Measurements from ENCODE around the gene TNFRSF4. TPM values are rescaled to one million over a fixed set of nuclear protein-coding genes. Genes with fewer than 3 reads are reported as not detected.

TNFRSF4 gene
- total RNA-seq, 2 experiments from 2014 or later: 27.6 to 28.6 TPM

GRCh38 chr1:1260843-1261560 is 47.0 kb upstream of the TNFRSF4 start:
- H3K36me3 Mint-ChIP-seq (ENCODE audit: low read depth): peaks cover 71% of the 10 kb centered on the region
- ATAC-seq (ENCODE audit: poor library complexity) (peak; percentile 39), DNase-seq (peak in 2 of 14 experiments; percentile 28 to 29)
- H3K4me3 ChIP-seq (ENCODE audit: low read length): no peak overlapping the region
- H3K27ac ChIP-seq (ENCODE audit: low read depth in 1 of 2, low read length in 2 of 2): peak overlapping the region in 1 of 2 donors; percentile 9
- intact Hi-C loops (cut with DNase I, micrococcal nuclease): no loop called here
- TF ChIP-seq, protein P1, sequence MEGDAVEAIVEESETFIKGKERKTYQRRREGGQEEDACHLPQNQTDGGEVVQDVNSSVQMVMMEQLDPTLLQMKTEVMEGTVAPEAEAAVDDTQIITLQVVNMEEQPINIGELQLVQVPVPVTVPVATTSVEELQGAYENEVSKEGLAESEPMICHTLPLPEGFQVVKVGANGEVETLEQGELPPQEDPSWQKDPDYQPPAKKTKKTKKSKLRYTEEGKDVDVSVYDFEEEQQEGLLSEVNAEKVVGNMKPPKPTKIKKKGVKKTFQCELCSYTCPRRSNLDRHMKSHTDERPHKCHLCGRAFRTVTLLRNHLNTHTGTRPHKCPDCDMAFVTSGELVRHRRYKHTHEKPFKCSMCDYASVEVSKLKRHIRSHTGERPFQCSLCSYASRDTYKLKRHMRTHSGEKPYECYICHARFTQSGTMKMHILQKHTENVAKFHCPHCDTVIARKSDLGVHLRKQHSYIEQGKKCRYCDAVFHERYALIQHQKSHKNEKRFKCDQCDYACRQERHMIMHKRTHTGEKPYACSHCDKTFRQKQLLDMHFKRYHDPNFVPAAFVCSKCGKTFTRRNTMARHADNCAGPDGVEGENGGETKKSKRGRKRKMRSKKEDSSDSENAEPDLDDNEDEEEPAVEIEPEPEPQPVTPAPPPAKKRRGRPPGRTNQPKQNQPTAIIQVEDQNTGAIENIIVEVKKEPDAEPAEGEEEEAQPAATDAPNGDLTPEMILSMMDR (IDR thresholded peaks at IDR 0.05): no peak
- no peaks in the 10 kb centered on the region for H3K9me3 Mint-ChIP-seq
- H3K4me1 Mint-ChIP-seq (ENCODE audit: low read depth): peaks cover 13% of the 10 kb centered on the region
- H3K27me3 ChIP-seq (ENCODE audit: control insufficient read depth in 1 of 2, insufficient read depth in 2 of 2, low read length in 2 of 2): no peaks in the 10 kb centered on the region
- ChIA-PET CTCF (interaction anchor here (1.0 to 1.6 kb wide), 2 partner anchors 13 to 139 kb away, joined by 3 to 4 read pairs; partner anchors contain the start of gene UBE2J2), POLR2A (no interaction called here)
- H3K4me1 ChIP-seq (ENCODE audit: insufficient read depth, low read length): peaks cover 18% of the 10 kb centered on the region
- H3K4me3 Mint-ChIP-seq: peak overlapping the region; percentile 27
- H3K36me3 ChIP-seq (ENCODE audit: insufficient read depth, low read length): peaks cover 62% of the 10 kb centered on the region
- no peaks in the 10 kb centered on the region for H3K27me3 Mint-ChIP-seq
- H3K9me3 ChIP-seq (ENCODE audit: control insufficient read depth in 1 of 2, insufficient read depth in 1 of 2, low read length in 2 of 2): no peaks in the 10 kb centered on the region
- peak overlapping the region; percentile 39 for H3K27ac Mint-ChIP-seq

- intact Hi-C loops (cut with DNase I, micrococcal nuclease): no loop called here
- Mint-ChIP-seq H3K36me3 (ENCODE audit: low read depth) (peaks cover 65% of the 10 kb centered on the region), H3K9me3 (no peaks in the 10 kb centered on the region), H3K4me3 (no peak overlapping the region), H3K27me3 (no peaks in the 10 kb centered on the region), H3K27ac (peak overlapping the region; percentile 39), H3K4me1 (ENCODE audit: low read depth) (peaks cover 13% of the 10 kb centered on the region)
- ChIA-PET CTCF (interaction anchor here (1.0 to 1.6 kb wide), 2 partner anchors 14 to 138 kb away, joined by 3 to 4 read pairs; partner anchors contain the start of gene UBE2J2), POLR2A (no interaction called here)
- peaks cover 64% of the 10 kb centered on the region for H3K36me3 ChIP-seq (ENCODE audit: insufficient read depth, low read length)
- no peak for DNase-seq
- peaks cover 18% of the 10 kb centered on the region for H3K4me1 ChIP-seq (ENCODE audit: insufficient read depth, low read length)
- H3K27ac ChIP-seq (ENCODE audit: low read depth in 1 of 2, low read length in 2 of 2): no peak overlapping the region
- ATAC-seq (ENCODE audit: poor library complexity): no peak
- H3K27me3 ChIP-seq (ENCODE audit: control insufficient read depth in 1 of 2, insufficient read depth in 2 of 2, low read length in 2 of 2): no peaks in the 10 kb centered on the region
- no peaks in the 10 kb centered on the region for H3K9me3 ChIP-seq (ENCODE audit: control insufficient read depth in 1 of 2, insufficient read depth in 1 of 2, low read length in 2 of 2)
- TF ChIP-seq, protein P1 (IDR thresholded peaks at IDR 0.05): no peak
- no peak overlapping the region for H3K4me3 ChIP-seq (ENCODE audit: low read length)
Observed at GRCh38 chr1:1259951-1260600, 46.1 kb upstream of the TNFRSF4 start.

DNA sequence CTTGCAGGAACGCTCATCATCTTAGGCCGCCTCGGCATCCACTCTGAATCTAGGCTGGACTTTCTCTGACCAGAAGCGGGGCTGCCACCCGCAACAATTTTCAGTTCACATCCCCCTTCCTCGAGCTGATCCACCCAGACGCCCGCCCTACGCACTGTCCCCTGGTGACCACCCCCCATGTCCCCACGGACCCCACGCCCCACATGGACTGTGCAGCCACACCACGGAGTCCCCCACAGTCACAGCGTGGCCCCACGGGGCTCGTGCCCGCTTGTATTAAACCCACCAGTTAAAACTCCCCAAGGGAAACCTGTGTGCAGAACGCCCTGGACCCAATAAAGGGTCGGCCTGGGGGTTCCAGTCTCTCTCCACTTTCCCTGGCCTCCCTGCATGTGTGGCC is 45.6 kb upstream of the TNFRSF4 start:
- ATAC-seq (ENCODE audit: poor library complexity): no peak
- Histone ChIP-seq H3K36me3 (ENCODE audit: insufficient read depth, low read length) (peaks cover 68% of the 10 kb centered on the region), H3K27me3 (ENCODE audit: control insufficient read depth in 1 of 2, insufficient read depth in 2 of 2, low read length in 2 of 2) (no peaks in the 10 kb centered on the region), H3K4me3 (ENCODE audit: low read length) (no peak overlapping the region), H3K4me1 (ENCODE audit: insufficient read depth, low read length) (peaks cover 18% of the 10 kb centered on the region), H3K9me3 (ENCODE audit: control insufficient read depth in 1 of 2, insufficient read depth in 1 of 2, low read length in 2 of 2) (no peaks in the 10 kb centered on the region), H3K27ac (ENCODE audit: low read depth in 1 of 2, low read length in 2 of 2) (no peak overlapping the region)
- H3K36me3 Mint-ChIP-seq (ENCODE audit: low read depth): peaks cover 60% of the 10 kb centered on the region
- no peaks in the 10 kb centered on the region for H3K27me3 Mint-ChIP-seq
- TF ChIP-seq, protein P1 (IDR thresholded peaks at IDR 0.05): no peak
- H3K4me1 Mint-ChIP-seq (ENCODE audit: low read depth): peaks cover 13% of the 10 kb centered on the region
- intact Hi-C loops (cut with DNase I, micrococcal nuclease): no loop called here
- H3K27ac Mint-ChIP-seq: no peak overlapping the region
- no peak overlapping the region for H3K4me3 Mint-ChIP-seq
- ChIA-PET POLR2A (no interaction called here), CTCF (no interaction called here)
- no peak for DNase-seq
- no peaks in the 10 kb centered on the region for H3K9me3 Mint-ChIP-seq

Data from CD4-positive, alpha-beta T cell (primary cell).